ENCODE data around the gene BCL2L11.

Gene BCL2L11

GRCh38 chr2:111145103-111145760, 24.5 kb downstream of the BCL2L11 start:
- DNase-seq: no peak

GRCh38 chr2:111145951-111146350, 25.2 kb downstream of the BCL2L11 start:
- DNase-seq: no peak

- peak; percentile 29 for DNase-seq
These were observed 27.6 kb downstream of the BCL2L11 start for GRCh38 chr2:111148225-111148873.

GRCh38 chr2:111148925-111149324, 28.2 kb downstream of the BCL2L11 start:
- peak; percentile 95 for DNase-seq

GRCh38 chr2:111149882-111150455, 29.3 kb downstream of the BCL2L11 start:
- no peak for DNase-seq

- no peak for DNase-seq
These were observed 34.0 kb downstream of the BCL2L11 start for GRCh38 chr2:111154758-111155157.

- peak; percentile 44 for DNase-seq
These were observed 34.9 kb downstream of the BCL2L11 start for GRCh38 chr2:111155610-111156009.

GRCh38 chr2:111156529-111156928, 35.8 kb downstream of the BCL2L11 start:
- no peak for DNase-seq

- peak; percentile 65 for DNase-seq
These were observed 36.5 kb downstream of the BCL2L11 start for GRCh38 chr2:111157071-111157661.

- DNase-seq: peak; percentile 45
These were observed 37.1 kb downstream of the BCL2L11 start for GRCh38 chr2:111157798-111158197.

GRCh38 chr2:111159641-111160040, 38.9 kb downstream of the BCL2L11 start:
- DNase-seq: no peak

GRCh38 chr2:111160758-111161157, 40.0 kb downstream of the BCL2L11 start:
- DNase-seq: no peak

- DNase-seq: peak; percentile 63
These were observed 41.3 kb downstream of the BCL2L11 start for GRCh38 chr2:111161971-111162370.

GRCh38 chr2:111162718-111163331, 42.1 kb downstream of the BCL2L11 start:
- no peak for DNase-seq

GRCh38 chr2:111164078-111164477, 43.4 kb downstream of the BCL2L11 start:
- DNase-seq: no peak

- DNase-seq: no peak
These were observed 44.4 kb downstream of the BCL2L11 start for GRCh38 chr2:111165084-111165483.

- DNase-seq: no peak
These were observed 45.4 kb downstream of the BCL2L11 start for GRCh38 chr2:111166115-111166514.

- DNase-seq: peak; percentile 28
These were observed 46.6 kb downstream of the BCL2L11 start for GRCh38 chr2:111167076-111167862.

GRCh38 chr2:111167863-111168162, 47.1 kb downstream of the BCL2L11 start:
- no peak for DNase-seq

GRCh38 chr2:111168528-111169239, 48.0 kb downstream of the BCL2L11 start:
- peak; percentile 11 for DNase-seq

- DNase-seq: no peak
These were observed 48.6 kb downstream of the BCL2L11 start for GRCh38 chr2:111169268-111169667.

GRCh38 chr2:111169924-111170323, 49.2 kb downstream of the BCL2L11 start:
- no peak for DNase-seq

Measured in NCI-H69 (cell line).